ENCODE results near the gene PAX7.

PAX7 gene

DNA sequence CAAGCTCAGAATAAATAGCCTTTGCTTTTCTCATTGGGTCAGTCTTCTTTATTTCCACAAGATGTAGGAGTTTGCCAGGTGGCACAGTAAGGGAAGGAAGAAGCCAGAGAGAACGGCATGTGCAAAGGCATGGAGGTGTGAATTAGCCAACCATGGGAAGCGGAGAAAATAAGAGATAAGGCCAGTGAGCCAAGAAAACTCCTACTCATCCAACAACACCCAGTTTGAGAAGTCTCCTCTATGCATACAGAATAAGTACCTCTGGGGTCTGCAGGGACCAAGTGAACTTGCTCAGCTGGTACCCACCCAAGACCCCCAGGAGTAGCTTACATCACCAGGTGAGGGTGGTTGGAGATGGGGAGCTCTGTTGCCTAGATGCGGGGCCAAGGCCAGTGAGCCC is 162.1 kb downstream of the PAX7 start:
- no peak overlapping the region for H3K4me3 ChIP-seq (ENCODE audit: low read depth, low read length)
- TF ChIP-seq, protein P1, sequence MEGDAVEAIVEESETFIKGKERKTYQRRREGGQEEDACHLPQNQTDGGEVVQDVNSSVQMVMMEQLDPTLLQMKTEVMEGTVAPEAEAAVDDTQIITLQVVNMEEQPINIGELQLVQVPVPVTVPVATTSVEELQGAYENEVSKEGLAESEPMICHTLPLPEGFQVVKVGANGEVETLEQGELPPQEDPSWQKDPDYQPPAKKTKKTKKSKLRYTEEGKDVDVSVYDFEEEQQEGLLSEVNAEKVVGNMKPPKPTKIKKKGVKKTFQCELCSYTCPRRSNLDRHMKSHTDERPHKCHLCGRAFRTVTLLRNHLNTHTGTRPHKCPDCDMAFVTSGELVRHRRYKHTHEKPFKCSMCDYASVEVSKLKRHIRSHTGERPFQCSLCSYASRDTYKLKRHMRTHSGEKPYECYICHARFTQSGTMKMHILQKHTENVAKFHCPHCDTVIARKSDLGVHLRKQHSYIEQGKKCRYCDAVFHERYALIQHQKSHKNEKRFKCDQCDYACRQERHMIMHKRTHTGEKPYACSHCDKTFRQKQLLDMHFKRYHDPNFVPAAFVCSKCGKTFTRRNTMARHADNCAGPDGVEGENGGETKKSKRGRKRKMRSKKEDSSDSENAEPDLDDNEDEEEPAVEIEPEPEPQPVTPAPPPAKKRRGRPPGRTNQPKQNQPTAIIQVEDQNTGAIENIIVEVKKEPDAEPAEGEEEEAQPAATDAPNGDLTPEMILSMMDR (conservative IDR thresholded peaks at IDR 0.05; ENCODE audit: low read depth, low read length): no peak
- DNase-seq (ENCODE audit: low read depth): no peak

DNA sequence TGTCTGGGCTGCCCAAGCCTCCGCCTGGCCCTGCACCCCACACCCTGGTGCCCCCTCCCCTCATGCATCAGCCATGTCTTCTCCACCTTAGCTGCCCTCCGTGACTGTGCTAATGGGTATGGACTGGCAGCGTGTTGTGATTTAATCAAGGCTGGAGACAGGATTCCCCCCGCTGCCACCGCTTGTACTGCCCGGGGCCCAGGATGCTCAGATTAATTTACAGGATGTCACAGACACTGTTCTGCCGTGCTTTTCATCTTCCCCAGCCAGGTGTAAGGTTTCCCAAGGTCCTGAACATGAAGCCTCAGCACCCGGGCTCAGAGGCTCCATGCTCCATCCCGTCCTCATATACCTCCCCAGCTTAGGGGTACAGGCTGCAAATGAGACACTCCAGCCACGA is 162.5 kb downstream of the PAX7 start:
- no peak for DNase-seq (ENCODE audit: low read depth)
- TF ChIP-seq, protein P1 (conservative IDR thresholded peaks at IDR 0.05; ENCODE audit: low read depth, low read length): no peak
- no peak overlapping the region for H3K4me3 ChIP-seq (ENCODE audit: low read depth, low read length)

DNA sequence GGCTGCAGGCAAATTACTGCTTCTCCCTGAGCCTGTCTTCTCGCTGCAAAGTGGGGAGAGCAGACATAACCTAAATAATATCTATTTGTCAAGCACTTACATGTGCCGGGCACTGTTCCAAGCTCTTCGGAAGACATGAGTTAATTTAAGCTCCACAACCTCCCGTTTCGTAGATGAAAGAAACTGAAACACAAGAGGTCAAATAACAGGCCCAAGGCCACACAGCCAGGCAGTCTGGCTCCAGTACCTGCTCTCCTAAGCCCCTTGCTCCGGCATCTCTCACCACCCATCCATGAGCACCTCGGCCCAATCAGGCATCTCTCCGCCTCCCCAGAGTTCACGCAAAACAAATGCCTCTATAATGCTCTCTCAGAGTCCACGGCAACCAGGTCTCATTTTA is 163.4 kb downstream of the PAX7 start:
- H3K4me3 ChIP-seq (ENCODE audit: low read depth, low read length): no peak overlapping the region
- TF ChIP-seq, protein P1 (conservative IDR thresholded peaks at IDR 0.05; ENCODE audit: low read depth, low read length): no peak
- DNase-seq (ENCODE audit: low read depth): peak; percentile 22

DNA sequence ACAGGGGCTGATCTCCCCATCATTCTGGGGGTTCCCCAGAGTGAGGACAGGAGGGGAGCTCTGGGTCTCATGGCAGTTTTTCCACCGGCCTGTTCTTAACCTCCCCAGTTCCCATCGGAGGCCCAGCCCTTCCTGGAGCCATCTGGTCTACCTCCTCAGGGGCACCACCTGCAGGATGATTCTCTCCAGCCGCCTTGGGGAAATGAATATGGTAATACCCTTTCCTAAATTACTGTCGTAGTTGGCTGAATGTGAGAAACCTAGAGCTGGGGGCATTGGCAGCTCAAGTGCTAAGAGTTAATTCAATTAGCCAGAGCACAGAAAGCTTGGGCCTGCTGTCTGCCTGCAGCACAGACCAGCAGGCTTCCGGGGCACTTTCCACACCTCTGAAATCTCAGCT is 163.9 kb downstream of the PAX7 start:
- DNase-seq (ENCODE audit: low read depth): no peak
- H3K4me3 ChIP-seq (ENCODE audit: low read depth, low read length): no peak overlapping the region
- TF ChIP-seq, protein P1 (conservative IDR thresholded peaks at IDR 0.05; ENCODE audit: low read depth, low read length): peak; percentile 5

DNA sequence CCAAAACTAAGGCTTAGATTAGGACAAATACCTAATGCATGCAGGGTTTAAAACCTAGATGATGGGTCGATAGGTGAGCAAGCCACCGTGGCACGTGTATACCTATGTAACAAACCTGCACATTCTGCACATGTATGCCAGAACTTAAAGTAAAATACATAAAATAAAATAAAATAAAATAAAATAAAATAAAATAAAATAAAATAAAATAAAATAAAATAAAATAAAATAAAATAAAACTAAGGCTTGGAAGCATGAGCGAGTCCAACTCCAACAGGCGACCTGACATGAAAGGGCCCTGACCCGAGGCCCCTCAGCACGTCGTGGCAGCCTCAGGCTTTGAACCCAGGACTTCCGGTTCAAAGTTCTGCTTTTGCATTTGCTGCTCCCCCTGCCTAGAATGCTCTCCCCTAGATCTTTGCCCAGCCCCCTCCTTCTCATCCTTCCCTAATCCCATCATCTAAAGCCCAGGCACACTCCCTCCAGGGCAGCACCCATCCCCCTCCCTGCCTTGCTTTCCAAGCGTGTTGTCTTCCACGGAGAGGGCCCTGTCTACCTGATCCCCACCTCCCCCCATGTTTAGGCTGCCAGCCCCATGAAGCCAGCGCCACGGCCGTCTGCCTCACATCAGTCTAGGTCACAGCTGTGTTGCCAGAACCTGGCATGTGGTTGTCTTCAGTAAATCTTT is 164.5 kb downstream of the PAX7 start:
- TF ChIP-seq, protein P1 (conservative IDR thresholded peaks at IDR 0.05; ENCODE audit: low read depth, low read length): no peak
- H3K4me3 ChIP-seq (ENCODE audit: low read depth, low read length): no peak overlapping the region
- no peak for DNase-seq (ENCODE audit: low read depth)

DNA sequence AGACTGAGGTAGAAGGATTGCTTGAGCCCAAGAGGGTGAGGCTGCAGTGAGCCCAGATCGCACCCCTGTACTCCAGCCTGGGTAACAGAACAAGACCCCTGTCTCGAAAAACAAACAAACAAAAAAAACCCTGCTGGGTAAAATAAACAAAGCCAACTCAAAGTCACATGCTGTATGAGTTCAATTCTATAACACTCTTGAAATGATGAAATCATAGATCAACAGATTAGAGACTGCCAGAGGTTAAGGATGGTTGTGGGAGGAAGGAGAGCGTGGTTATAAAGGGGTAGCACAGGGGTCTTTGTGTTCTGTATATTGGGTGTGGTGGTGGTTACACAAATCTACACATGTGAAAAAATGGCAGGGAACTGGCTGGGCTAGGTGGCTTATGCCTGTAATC is 166.3 kb downstream of the PAX7 start:
- no peak for DNase-seq (ENCODE audit: low read depth)
- H3K4me3 ChIP-seq (ENCODE audit: low read depth, low read length): no peak overlapping the region

More for the DNA sequence above, 166.3 kb downstream of the PAX7 start:
- TF ChIP-seq, protein P1 (conservative IDR thresholded peaks at IDR 0.05; ENCODE audit: low read depth, low read length): no peak

All from choroid plexus epithelial cell (primary cell).